Progenitor cell of endocrine pancreas (in vitro differentiated cells): ENCODE results near the gene NLGN1. TPM values are rescaled to one million over a fixed set of nuclear protein-coding genes. Genes with fewer than 3 reads are reported as not detected.

Source experiments
- DNase-seq: peaks from one replicate; pipeline ENCODE4 v3.0.0; 2021; ENCODE audit warnings: low spot score; ENCODE audit not compliant: unreplicated experiment
- H3K27ac Mint-ChIP-seq: 2 replicates; pipeline ENCODE4 v1.8.0; 2021; ENCODE audit warnings: mild to moderate bottlenecking, moderate library complexity, mixed read lengths
- H3K27me3 Mint-ChIP-seq: 2 replicates; pipeline ENCODE4 v1.8.0; 2021; ENCODE audit warnings: mixed read lengths
- H3K36me3 Mint-ChIP-seq: 2 replicates; pipeline ENCODE4 v1.8.0; 2022; ENCODE audit warnings: mixed read lengths; ENCODE audit not compliant: insufficient read depth
- H3K4me1 Mint-ChIP-seq: 2 replicates; pipeline ENCODE4 v1.8.0; 2021; ENCODE audit warnings: low read depth, mixed read lengths
- H3K4me3 Mint-ChIP-seq: 2 replicates; pipeline ENCODE4 v1.8.0; 2021; ENCODE audit warnings: low read depth, mild to moderate bottlenecking, moderate library complexity, mixed read lengths
- H3K9me3 Mint-ChIP-seq: 2 replicates; pipeline ENCODE4 v1.8.0; 2021; ENCODE audit warnings: low read depth, mixed read lengths
- total RNA-seq: library from RNA; stranded (reverse); gene quantifications from 2 replicates; pipeline ENCODE4 v1.2.1, GENCODE V29; 2021
- TF ChIP-seq, protein P1 (sequence below): fragments of 200-600 bp; sonication (generic); IDR thresholded peaks from one replicate; pipeline ENCODE4 v1.5.0; 2021; ENCODE audit warnings: antibody characterized with exemption, mild to moderate bottlenecking; ENCODE audit not compliant: unreplicated experiment

NLGN1 gene
- total RNA-seq, 1 donor from 2014 or later = 5.7 TPM

GRCh38 chr3:174251681-174252080 lies 854.1 kb downstream of the NLGN1 start:
- no peaks in the 10 kb centered on the region for H3K27me3 Mint-ChIP-seq
- no peak for DNase-seq
- H3K36me3 Mint-ChIP-seq = no peaks in the 10 kb centered on the region
- H3K4me1 Mint-ChIP-seq = no peaks in the 10 kb centered on the region
- TF ChIP-seq, protein P1, sequence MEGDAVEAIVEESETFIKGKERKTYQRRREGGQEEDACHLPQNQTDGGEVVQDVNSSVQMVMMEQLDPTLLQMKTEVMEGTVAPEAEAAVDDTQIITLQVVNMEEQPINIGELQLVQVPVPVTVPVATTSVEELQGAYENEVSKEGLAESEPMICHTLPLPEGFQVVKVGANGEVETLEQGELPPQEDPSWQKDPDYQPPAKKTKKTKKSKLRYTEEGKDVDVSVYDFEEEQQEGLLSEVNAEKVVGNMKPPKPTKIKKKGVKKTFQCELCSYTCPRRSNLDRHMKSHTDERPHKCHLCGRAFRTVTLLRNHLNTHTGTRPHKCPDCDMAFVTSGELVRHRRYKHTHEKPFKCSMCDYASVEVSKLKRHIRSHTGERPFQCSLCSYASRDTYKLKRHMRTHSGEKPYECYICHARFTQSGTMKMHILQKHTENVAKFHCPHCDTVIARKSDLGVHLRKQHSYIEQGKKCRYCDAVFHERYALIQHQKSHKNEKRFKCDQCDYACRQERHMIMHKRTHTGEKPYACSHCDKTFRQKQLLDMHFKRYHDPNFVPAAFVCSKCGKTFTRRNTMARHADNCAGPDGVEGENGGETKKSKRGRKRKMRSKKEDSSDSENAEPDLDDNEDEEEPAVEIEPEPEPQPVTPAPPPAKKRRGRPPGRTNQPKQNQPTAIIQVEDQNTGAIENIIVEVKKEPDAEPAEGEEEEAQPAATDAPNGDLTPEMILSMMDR = no peak
- no peak overlapping the region for H3K4me3 Mint-ChIP-seq
- peaks cover 4% of the 10 kb centered on the region for H3K9me3 Mint-ChIP-seq
- no peak overlapping the region for H3K27ac Mint-ChIP-seq

GRCh38 chr3:174253196-174253823 lies 855.8 kb downstream of the NLGN1 start:
- Mint-ChIP-seq H3K9me3 (peaks cover 10% of the 10 kb centered on the region), H3K27ac (no peak overlapping the region), H3K27me3 (no peaks in the 10 kb centered on the region), H3K36me3 (no peaks in the 10 kb centered on the region), H3K4me3 (no peak overlapping the region), H3K4me1 (no peaks in the 10 kb centered on the region)
- TF ChIP-seq, protein P1 = no peak
- no peak for DNase-seq

DNA sequence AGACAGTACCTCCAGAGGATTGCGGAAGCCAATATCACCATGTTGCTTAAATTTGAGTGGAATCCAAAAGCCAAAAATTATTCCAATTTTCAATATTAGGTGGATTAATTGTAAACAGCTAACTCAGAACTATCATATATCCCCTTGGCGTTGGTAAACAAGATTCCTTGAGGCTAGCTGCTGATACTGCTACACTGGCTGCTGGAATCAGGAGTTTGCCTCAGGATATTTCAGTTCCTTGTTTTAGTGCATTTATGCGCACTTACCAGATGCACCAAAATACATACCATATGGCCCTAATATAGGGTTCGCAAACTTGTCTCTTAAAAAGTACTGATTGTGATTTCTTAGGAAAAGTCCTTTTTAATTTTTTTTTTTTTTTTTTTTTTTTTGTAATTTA lies 856.4 kb downstream of the NLGN1 start:
- H3K9me3 Mint-ChIP-seq = peaks cover 10% of the 10 kb centered on the region
- no peaks in the 10 kb centered on the region for H3K27me3 Mint-ChIP-seq
- H3K4me3 Mint-ChIP-seq = no peak overlapping the region
- no peak for DNase-seq
- TF ChIP-seq, protein P1 = no peak
- H3K36me3 Mint-ChIP-seq = no peaks in the 10 kb centered on the region
- no peak overlapping the region for H3K27ac Mint-ChIP-seq
- no peaks in the 10 kb centered on the region for H3K4me1 Mint-ChIP-seq

DNA sequence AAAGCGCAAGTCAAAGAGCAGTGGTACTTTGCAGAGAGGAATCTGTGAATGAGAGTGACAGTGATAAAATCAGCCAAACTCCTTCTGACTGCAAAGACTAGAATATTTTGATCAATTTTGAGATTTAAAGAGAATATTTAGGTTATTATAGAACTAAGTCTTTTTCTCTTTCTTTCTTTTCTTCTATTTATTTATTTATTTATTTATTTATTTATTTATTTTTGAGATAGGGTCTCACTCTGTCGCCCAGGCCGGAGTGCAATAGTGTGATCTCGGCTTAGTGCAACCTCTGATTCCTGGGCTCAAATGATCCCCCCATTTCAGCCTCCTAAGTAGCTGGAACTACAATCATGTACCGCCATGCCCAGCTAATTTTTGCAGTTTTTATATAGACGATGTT lies 857.9 kb downstream of the NLGN1 start:
- Mint-ChIP-seq H3K27ac (no peak overlapping the region), H3K9me3 (peaks cover 10% of the 10 kb centered on the region), H3K4me1 (no peaks in the 10 kb centered on the region), H3K27me3 (no peaks in the 10 kb centered on the region), H3K4me3 (no peak overlapping the region), H3K36me3 (no peaks in the 10 kb centered on the region)
- TF ChIP-seq, protein P1 = no peak
- DNase-seq = no peak

- H3K4me3 Mint-ChIP-seq = no peak overlapping the region
- H3K27me3 Mint-ChIP-seq = no peaks in the 10 kb centered on the region
- no peak overlapping the region for H3K27ac Mint-ChIP-seq
- H3K9me3 Mint-ChIP-seq = no peaks in the 10 kb centered on the region
- TF ChIP-seq, protein P1 = no peak
- no peaks in the 10 kb centered on the region for H3K4me1 Mint-ChIP-seq
- DNase-seq = no peak
- no peaks in the 10 kb centered on the region for H3K36me3 Mint-ChIP-seq
Observed at GRCh38 chr3:174266476-174266875, 868.9 kb downstream of the NLGN1 start.
